HepG2 (cell line): ENCODE data around the gene ABCE1. TPM values are rescaled to one million over a fixed set of nuclear protein-coding genes. Genes with fewer than 3 reads are reported as not detected.

ENCODE experiments used
- RBM22 ChIP-seq: fragments of 200-400 bp; formaldehyde crosslinking; optimal IDR thresholded peaks from 2 replicates; pipeline ENCODE3; 2017; ENCODE audit warnings: mild to moderate bottlenecking, low read length, moderate library complexity
- ZNF646 ChIP-seq: sonication (generic); formaldehyde crosslinking; IDR thresholded peaks from 2 replicates; pipeline ENCODE4 v1.9.0; 2021; ENCODE audit warnings: mild to moderate bottlenecking, missing genetic modification reagents
- ZNF660 ChIP-seq: sonication (generic); formaldehyde crosslinking; IDR thresholded peaks from 2 replicates; pipeline ENCODE4 v1.5.1; 2020; ENCODE audit warnings: mild to moderate bottlenecking, low read depth, missing genetic modification reagents, borderline replicate concordance
- polyA plus RNA-seq, 8 experiments: library from polyadenylated mRNA; depleted of rRNA in 3 of 8; stranded (reverse) in 7 of 8; unstranded in 1 of 8; fragments of >200 nt; fragmentation: Illumina TruSeq in 4 of 8; extraction: Trizol in 4 of 8; gene quantifications; 2 replicates each; pipeline versions ENCODE4 v1.2.1 to v1.2.3, GENCODE V29; 2011 to 2016; ENCODE audit warnings: low read depth in 4 of 8, missing spikeins in 1 of 8, mixed read lengths in 1 of 8; ENCODE audit not compliant: insufficient read depth in 1 of 8
- total RNA-seq, 5 experiments: library from RNA; depleted of rRNA; stranded (reverse); fragments of >200 nt; fragmentation: Illumina TruSeq; extraction: Trizol; gene quantifications; 2 replicates each; pipeline ENCODE4 v1.2.3, GENCODE V29; 2016; ENCODE audit warnings: low read depth in 1 of 5
- TF ChIP-seq, protein P1 (sequence below): sonication (generic); formaldehyde crosslinking; IDR thresholded peaks from 2 replicates; pipeline ENCODE4; 2020; ENCODE audit warnings: missing genetic modification reagents, mild to moderate bottlenecking, borderline replicate concordance

ABCE1 gene
- total and polyA plus RNA-seq, 2 of the 13 experiments (the other 11 are each of a cell fraction or from before 2014, with no cell fraction given): 50.8 to 139 TPM

- TF ChIP-seq ZNF646 (CRISPR knock-in tag) (no peak), ZNF660 (no peak), RBM22 (no peak)
- TF ChIP-seq, protein P1, sequence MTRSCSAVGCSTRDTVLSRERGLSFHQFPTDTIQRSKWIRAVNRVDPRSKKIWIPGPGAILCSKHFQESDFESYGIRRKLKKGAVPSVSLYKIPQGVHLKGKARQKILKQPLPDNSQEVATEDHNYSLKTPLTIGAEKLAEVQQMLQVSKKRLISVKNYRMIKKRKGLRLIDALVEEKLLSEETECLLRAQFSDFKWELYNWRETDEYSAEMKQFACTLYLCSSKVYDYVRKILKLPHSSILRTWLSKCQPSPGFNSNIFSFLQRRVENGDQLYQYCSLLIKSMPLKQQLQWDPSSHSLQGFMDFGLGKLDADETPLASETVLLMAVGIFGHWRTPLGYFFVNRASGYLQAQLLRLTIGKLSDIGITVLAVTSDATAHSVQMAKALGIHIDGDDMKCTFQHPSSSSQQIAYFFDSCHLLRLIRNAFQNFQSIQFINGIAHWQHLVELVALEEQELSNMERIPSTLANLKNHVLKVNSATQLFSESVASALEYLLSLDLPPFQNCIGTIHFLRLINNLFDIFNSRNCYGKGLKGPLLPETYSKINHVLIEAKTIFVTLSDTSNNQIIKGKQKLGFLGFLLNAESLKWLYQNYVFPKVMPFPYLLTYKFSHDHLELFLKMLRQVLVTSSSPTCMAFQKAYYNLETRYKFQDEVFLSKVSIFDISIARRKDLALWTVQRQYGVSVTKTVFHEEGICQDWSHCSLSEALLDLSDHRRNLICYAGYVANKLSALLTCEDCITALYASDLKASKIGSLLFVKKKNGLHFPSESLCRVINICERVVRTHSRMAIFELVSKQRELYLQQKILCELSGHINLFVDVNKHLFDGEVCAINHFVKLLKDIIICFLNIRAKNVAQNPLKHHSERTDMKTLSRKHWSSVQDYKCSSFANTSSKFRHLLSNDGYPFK (CRISPR knock-in tag): no peak
These were observed 72.1 kb downstream of the ABCE1 start (continued) for GRCh38 chr4:145170223-145170622.
